ENCODE results near the gene NEK11.
"Not testable (repeated sequence)": the region's sequence is repeated elsewhere in the genome, so short reads cannot be mapped to it uniquely, and the experiment has no call there.

NEK11 gene

DNA sequence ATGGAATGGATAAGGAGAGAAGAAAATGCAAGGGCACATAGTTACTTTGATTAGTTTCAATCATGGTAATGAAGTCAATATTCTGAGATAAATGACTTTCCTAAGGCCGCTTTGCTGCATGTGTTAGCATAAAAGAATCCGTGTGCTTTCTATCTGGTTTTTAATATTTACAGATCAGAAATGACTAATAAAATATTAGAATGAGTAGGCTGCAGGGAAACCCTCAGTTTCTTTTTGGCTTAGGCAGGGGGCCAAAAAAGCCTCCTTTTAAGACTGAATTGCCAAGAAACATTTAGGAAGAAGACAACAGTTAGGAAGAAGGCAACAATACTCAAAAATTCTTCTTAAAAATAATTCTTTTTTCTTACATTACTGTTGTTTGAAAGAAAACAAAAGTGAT lies 11.6 kb downstream of the NEK11 start:
- DNase-seq (ENCODE audit: low spot score): no peak

DNA sequence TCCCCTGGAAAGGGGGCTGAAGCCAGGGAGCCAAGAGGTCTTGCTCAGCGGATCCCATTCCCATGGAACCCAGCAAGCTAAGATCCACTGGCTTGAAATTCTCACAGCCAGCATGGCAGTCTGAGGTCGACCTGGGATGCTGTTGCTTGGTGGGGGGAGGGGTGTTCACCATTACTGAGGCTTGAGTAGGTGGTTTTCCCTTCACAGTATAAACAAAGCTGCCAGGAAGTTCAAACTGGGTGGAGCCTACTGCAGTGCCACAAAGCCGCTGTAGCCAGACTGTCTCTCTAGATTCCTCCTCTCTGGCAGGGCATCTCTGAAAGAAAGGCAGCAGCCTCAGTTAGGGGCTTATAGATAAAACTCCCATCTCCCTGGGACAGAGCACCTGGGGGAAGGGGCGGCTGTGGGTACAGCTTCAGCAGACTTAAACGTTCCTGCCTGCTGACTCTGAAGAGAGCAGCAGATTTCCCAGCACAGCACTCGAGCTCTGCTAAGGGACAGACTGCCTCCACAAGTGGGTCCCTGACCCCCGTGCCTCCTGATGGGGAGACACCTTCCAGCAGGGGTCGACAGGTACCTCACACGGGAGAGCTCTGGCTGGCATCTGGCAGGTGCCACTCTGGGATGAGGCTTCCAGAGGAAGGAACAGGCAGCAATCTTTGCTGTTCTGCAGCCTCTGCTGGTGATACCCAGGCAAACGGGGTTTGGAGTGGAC lies 15.8 kb downstream of the NEK11 start:
- not testable (repeated sequence) for DNase-seq (ENCODE audit: low spot score)

- DNase-seq (ENCODE audit: low spot score): no peak
These were observed 20.9 kb downstream of the NEK11 start for GRCh38 chr3:131047582-131047981.

DNA sequence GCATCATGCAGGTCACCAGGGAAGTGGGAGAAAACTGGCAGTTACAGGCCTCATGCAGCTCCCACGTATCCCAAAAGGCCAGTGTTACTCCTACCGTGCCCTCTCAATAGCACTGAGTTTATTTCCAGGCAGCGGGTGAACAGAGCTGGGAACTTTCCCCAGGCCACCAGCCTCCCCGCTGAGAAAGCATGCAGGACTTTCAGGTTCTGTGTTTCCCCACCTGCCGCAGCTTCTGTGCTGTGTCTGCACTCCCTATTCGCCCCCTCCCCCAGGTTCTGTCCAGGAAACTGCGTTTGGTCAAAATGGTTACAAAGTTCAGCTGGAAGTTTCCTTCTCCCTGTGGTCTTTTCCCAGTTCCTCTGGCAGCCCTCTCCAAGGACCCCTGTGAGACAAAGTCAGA lies 21.4 kb downstream of the NEK11 start:
- DNase-seq (ENCODE audit: low spot score): no peak

DNA sequence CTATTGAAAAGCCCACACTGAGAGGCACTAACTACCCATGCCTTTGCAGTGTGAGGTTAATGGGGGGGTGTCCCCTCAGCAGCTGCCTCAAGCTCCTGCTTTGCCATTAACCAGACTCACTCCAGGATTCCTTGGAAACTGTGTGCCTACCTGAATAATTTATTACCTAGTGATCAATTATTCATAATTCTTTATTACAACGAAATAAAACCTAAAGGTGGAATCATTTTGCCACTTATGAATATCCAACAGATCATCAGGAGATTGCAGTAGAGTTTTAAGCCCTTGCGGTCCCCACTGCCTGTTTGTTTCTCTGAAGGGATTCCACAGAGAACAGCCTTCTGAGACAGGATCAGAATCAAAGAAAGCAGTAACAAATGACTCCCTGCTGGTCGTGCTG lies 23.3 kb downstream of the NEK11 start:
- DNase-seq (ENCODE audit: low spot score): no peak

DNA sequence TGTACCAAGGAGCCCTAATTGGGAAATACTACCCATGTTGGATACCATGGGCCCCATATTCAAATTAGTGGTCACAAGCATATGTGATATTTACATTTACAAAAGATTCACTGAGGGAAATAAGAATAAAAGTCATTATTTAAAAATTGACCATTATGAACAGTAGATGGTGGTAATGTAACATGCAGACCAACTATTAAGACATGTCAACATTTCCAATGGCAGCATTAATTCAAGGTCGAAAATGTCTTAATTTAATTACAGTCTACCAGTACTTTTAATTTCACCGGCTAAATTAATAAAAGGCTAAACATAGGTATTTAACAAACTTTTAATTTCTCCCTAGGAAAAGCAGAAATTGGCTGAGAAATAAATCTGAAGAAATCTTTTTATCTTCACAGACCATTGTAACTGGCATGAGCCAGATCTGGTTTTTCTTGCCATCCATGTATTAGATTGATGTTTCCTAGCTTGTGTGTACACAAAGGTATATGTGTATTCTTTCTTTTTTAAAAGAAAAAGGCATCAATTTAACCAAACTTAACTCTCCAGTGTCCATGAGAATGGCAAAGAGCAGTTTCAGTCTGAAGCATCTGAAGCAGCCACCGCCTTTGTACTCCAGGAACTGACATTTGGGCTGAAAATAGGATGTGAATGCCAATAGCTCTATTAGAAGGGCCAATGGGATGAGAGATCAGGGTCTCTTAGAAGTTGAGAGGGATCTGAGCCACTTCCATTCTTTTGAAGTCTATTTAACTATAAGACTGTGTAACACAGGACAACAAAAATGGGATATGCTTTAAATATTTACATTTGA lies 26.6 kb downstream of the NEK11 start:
- DNase-seq (ENCODE audit: low spot score): peak; percentile 22

- DNase-seq (ENCODE audit: low spot score): peak; percentile 18
These were observed 41.3 kb downstream of the NEK11 start for GRCh38 chr3:131067983-131068382.

GRCh38 chr3:131072099-131072559 lies 45.5 kb downstream of the NEK11 start:
- peak; percentile 31 for DNase-seq (ENCODE audit: low spot score)

- DNase-seq (ENCODE audit: low spot score): no peak
These were observed 46.2 kb downstream of the NEK11 start for GRCh38 chr3:131072845-131073244.

- DNase-seq (ENCODE audit: low spot score): no peak
These were observed 49.1 kb downstream of the NEK11 start for GRCh38 chr3:131075632-131076328.

DNA sequence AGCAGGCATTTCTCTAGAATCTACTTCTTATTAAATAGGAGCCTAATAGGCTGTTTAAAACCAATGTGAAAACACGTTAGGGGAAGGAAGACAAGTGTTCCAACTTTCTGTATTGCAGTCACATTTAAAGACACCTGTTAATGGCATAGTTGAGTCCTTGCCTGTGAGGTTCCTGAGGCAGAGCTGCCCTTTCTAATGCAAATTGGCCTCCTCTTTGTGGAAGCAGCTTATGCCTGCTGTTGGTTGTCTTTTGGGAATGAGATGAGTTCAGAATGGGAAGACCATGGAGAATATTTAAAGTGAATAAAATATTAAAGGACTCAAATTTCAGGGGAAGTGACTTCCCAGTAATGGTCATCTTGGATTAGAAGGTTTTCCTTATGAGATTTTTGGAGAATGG lies 51.2 kb downstream of the NEK11 start:
- no peak for DNase-seq (ENCODE audit: low spot score)

- no peak for DNase-seq (ENCODE audit: low spot score)
These were observed 52.4 kb downstream of the NEK11 start for GRCh38 chr3:131079086-131079485.

- DNase-seq (ENCODE audit: low spot score): no peak
These were observed 54.5 kb downstream of the NEK11 start for GRCh38 chr3:131081224-131081623.

DNA sequence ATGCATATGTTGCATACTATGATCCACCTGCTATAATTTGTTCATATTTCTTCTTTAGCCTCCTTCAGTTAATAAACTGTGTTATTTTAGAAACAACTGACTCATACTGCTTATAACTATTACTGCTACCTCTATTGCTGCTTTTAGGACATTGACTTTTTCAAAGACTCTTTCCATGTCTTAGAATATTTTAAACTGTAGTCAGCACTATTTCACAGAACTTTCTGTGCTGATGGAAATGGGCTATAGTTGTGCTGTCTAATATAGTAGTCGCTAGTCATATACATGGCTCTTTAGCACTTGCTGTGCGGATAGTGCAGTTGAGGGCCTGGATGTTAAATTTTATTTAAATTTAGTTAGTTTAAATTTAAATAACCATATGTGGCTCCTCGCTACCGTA lies 55.6 kb downstream of the NEK11 start:
- DNase-seq (ENCODE audit: low spot score): no peak

DNA sequence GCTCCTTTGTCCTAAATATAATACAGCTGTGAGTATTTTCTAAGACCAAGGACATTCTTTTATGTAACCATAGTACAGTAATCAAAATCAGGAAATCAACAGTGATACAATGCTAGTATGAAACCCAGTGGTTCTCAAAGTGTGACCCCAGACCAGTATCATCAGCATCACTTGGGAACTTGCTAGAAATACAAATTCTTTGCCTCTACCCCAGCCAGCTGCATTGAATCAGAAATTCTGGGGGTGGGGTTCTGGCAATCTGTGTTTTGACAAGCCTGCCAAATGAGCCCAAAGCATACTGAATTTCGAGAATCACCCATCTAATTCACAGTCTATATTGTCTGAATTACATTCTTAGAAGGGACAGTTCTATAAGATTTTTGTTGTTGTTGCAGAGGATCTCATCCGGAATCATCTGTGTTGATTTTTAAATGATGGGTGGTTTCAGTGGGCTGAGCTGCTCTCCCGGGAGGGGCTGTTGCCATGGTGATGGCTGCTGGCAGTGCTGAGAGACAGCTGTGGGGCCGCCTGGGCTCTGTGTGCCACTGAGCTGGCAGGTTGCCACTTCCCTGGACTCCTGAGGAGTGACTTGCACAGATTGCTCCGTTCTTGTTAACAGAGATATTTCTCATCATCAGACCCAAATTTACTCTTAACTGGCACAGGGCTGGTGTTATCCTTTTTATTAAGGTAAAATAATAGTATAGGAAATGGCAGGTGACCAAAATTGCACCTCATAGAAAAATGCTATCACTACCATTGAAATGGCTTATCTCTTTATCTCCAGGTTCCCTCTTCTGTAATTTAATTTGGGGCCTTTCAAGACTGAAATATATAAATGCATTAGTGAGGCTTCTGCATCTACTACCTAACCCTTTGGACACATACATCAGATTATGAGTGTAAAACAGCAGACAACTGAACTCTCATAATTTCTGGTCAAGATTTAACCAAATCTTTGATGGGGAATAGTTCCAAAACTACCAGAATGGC lies 56.5 kb downstream of the NEK11 start:
- peak; percentile 98 for DNase-seq (ENCODE audit: low spot score)

DNA sequence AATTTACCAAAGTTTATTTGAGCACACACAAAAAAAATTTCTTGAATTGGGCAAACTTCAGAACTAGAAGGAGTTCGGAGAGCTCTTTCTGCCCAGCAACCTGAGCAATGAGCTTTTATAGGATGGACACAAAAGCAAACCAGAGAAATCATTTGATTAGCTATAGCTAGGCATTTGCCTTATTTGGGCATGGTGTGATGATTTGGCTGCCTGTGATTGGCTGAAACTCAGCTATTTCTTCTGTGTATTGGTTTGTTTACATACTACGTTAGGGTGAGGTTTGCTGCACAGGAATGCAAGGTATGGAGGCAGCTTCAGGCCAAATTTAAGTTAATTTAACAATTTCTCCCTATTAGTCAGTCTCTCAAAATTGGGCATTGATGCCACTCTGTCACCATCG lies 65.1 kb downstream of the NEK11 start:
- DNase-seq (ENCODE audit: low spot score): peak; percentile 42

GRCh38 chr3:131107637-131108433 lies 81.2 kb downstream of the NEK11 start:
- DNase-seq (ENCODE audit: low spot score): no peak

- no peak for DNase-seq (ENCODE audit: low spot score)
These were observed 82.5 kb downstream of the NEK11 start for GRCh38 chr3:131109156-131109555.

DNA sequence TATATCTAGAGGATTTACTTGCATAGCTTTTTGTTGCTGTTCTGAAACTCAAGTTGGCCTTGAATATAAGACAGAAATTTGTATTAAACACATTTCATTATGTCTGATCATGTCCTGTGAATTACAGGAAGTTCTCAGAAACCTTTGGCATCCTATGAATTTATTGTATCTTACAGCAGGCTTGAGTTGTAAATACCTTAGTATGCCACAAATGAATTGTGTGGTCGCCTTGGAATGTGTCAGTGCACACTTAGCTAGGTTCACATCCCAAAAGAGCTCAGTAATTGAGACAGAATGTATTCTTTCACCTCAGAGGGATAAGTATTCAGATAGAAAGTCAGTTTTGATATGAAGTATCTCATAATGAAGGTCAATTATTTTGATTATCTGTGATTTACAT lies 83.4 kb downstream of the NEK11 start:
- no peak for DNase-seq (ENCODE audit: low spot score)

DNA sequence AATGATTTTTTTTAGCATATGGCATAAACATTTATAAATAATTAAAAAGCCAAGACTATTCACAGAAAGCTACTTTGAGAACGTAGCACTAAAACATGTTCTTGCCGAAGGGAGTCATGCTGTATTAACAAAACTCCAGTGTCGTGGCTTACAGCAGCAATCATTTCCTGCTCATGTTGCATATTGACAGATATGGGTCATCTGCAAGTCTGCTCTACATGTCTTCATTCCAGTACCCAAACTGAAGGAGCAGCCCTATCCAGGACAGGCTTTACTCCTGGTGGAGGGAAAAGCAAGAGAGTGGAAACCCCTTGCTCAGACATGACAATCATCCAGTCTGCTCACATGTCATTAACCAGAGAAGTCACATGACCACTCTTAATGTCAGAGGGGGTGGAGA lies 87.6 kb downstream of the NEK11 start:
- DNase-seq (ENCODE audit: low spot score): no peak
